ENCODE data around the gene C15orf39.
"Not testable (repeated sequence)": the region's sequence is repeated elsewhere in the genome, so short reads cannot be mapped to it uniquely, and the experiment has no call there.

Gene C15orf39

GRCh38 chr15:75231836-75232235 lies 30.2 kb downstream of the C15orf39 start:
- CTCF ChIA-PET = no interaction called here
- no peaks in the 10 kb centered on the region for H3K9me3 Mint-ChIP-seq
- no peaks in the 10 kb centered on the region for H3K4me1 Mint-ChIP-seq
- no peaks in the 10 kb centered on the region for H3K36me3 Mint-ChIP-seq
- H3K27me3 Mint-ChIP-seq = peaks cover 62% of the 10 kb centered on the region
- H3K27ac Mint-ChIP-seq = no peak overlapping the region
- H3K4me3 Mint-ChIP-seq = no peak overlapping the region
- no peak for DNase-seq

GRCh38 chr15:75232252-75232813 lies 30.7 kb downstream of the C15orf39 start:
- Mint-ChIP-seq H3K4me1 (no peaks in the 10 kb centered on the region), H3K36me3 (no peaks in the 10 kb centered on the region), H3K27ac (no peak overlapping the region), H3K4me3 (no peak overlapping the region), H3K27me3 (peaks cover 64% of the 10 kb centered on the region), H3K9me3 (no peaks in the 10 kb centered on the region)
- CTCF ChIA-PET = no interaction called here
- DNase-seq = no peak

- Mint-ChIP-seq H3K27ac (no peak overlapping the region), H3K9me3 (no peaks in the 10 kb centered on the region), H3K27me3 (peaks cover 69% of the 10 kb centered on the region), H3K4me3 (no peak overlapping the region), H3K36me3 (no peaks in the 10 kb centered on the region), H3K4me1 (no peaks in the 10 kb centered on the region)
- CTCF ChIA-PET = no interaction called here
- DNase-seq = no peak
These were observed 31.3 kb downstream of the C15orf39 start for GRCh38 chr15:75232826-75233503.

GRCh38 chr15:75233504-75234190 lies 32.0 kb downstream of the C15orf39 start:
- CTCF ChIA-PET = no interaction called here
- Mint-ChIP-seq H3K27ac (no peak overlapping the region), H3K9me3 (no peaks in the 10 kb centered on the region), H3K4me1 (no peaks in the 10 kb centered on the region), H3K4me3 (no peak overlapping the region), H3K27me3 (peaks cover 67% of the 10 kb centered on the region), H3K36me3 (no peaks in the 10 kb centered on the region)
- DNase-seq = no peak

- Mint-ChIP-seq H3K27me3 (peaks cover 68% of the 10 kb centered on the region), H3K4me1 (no peaks in the 10 kb centered on the region), H3K27ac (no peak overlapping the region), H3K36me3 (no peaks in the 10 kb centered on the region), H3K4me3 (no peak overlapping the region), H3K9me3 (no peaks in the 10 kb centered on the region)
- CTCF ChIA-PET = no interaction called here
- DNase-seq = no peak
These were observed 32.6 kb downstream of the C15orf39 start for GRCh38 chr15:75234191-75234810.

- Mint-ChIP-seq H3K27ac (no peak overlapping the region), H3K27me3 (peaks cover 75% of the 10 kb centered on the region), H3K4me3 (no peak overlapping the region), H3K36me3 (no peaks in the 10 kb centered on the region), H3K9me3 (no peaks in the 10 kb centered on the region), H3K4me1 (no peaks in the 10 kb centered on the region)
- CTCF ChIA-PET = no interaction called here
- DNase-seq = no peak
These were observed 33.5 kb downstream of the C15orf39 start for GRCh38 chr15:75235051-75235673.

- CTCF ChIA-PET = no interaction called here
- Mint-ChIP-seq H3K27ac (no peak overlapping the region), H3K27me3 (peaks cover 81% of the 10 kb centered on the region)
These were observed 34.4 kb downstream of the C15orf39 start for GRCh38 chr15:75235760-75236729.

GRCh38 chr15:75237316-75237982 lies 35.8 kb downstream of the C15orf39 start:
- no peak overlapping the region for H3K27ac Mint-ChIP-seq
- DNase-seq = no peak
- no peaks in the 10 kb centered on the region for H3K9me3 Mint-ChIP-seq
- CTCF ChIA-PET = no interaction called here
- no peak overlapping the region for H3K4me3 Mint-ChIP-seq
- no peaks in the 10 kb centered on the region for H3K4me1 Mint-ChIP-seq
- H3K36me3 Mint-ChIP-seq = no peaks in the 10 kb centered on the region
- peaks cover 82% of the 10 kb centered on the region for H3K27me3 Mint-ChIP-seq

More at GRCh38 chr15:75235760-75236729, 34.4 kb downstream of the C15orf39 start:
- Mint-ChIP-seq H3K9me3 (no peaks in the 10 kb centered on the region), H3K4me3 (no peak overlapping the region), H3K36me3 (no peaks in the 10 kb centered on the region), H3K4me1 (no peaks in the 10 kb centered on the region)
- no peak for DNase-seq

- Mint-ChIP-seq H3K9me3 (no peaks in the 10 kb centered on the region), H3K36me3 (no peaks in the 10 kb centered on the region), H3K27me3 (peaks cover 76% of the 10 kb centered on the region), H3K4me1 (no peaks in the 10 kb centered on the region), H3K27ac (no peak overlapping the region), H3K4me3 (no peak overlapping the region)
- CTCF ChIA-PET = no interaction called here
- DNase-seq = no peak
These were observed 36.5 kb downstream of the C15orf39 start for GRCh38 chr15:75238150-75238549.

- peaks cover 47% of the 10 kb centered on the region for H3K27me3 Mint-ChIP-seq
- H3K9me3 Mint-ChIP-seq, DNase-seq, CTCF ChIA-PET, H3K4me3 Mint-ChIP-seq, H3K4me1 Mint-ChIP-seq, H3K36me3 Mint-ChIP-seq, H3K27ac Mint-ChIP-seq: not testable (repeated sequence)
These were observed 44.1 kb downstream of the C15orf39 start for GRCh38 chr15:75245741-75246140.

- DNase-seq, H3K9me3 Mint-ChIP-seq, H3K4me3 Mint-ChIP-seq, H3K4me1 Mint-ChIP-seq, H3K36me3 Mint-ChIP-seq, H3K27ac Mint-ChIP-seq: not testable (repeated sequence)
- H3K27me3 Mint-ChIP-seq = peaks cover 58% of the 10 kb centered on the region
- CTCF ChIA-PET = interaction anchor here (0.7 kb wide), 1 partner anchor 45 kb away, joined by 3 read pairs; no protein-coding TSS in a partner anchor
These were observed 47.3 kb downstream of the C15orf39 start for GRCh38 chr15:75248991-75249390.

- CTCF ChIA-PET = no interaction called here
- Mint-ChIP-seq H3K27me3 (peaks cover 57% of the 10 kb centered on the region), H3K27ac (no peak overlapping the region), H3K4me1 (no peaks in the 10 kb centered on the region), H3K9me3 (no peaks in the 10 kb centered on the region), H3K4me3 (no peak overlapping the region), H3K36me3 (no peaks in the 10 kb centered on the region)
- no peak for DNase-seq
These were observed 48.0 kb downstream of the C15orf39 start for GRCh38 chr15:75249726-75250125.

- H3K9me3 Mint-ChIP-seq, H3K4me1 Mint-ChIP-seq, H3K36me3 Mint-ChIP-seq, H3K4me3 Mint-ChIP-seq, H3K27ac Mint-ChIP-seq, CTCF ChIA-PET, DNase-seq: not testable (repeated sequence)
- H3K27me3 Mint-ChIP-seq = peaks cover 43% of the 10 kb centered on the region
These were observed 49.7 kb downstream of the C15orf39 start for GRCh38 chr15:75251343-75251742.
